HG03196 (cell line): ENCODE data around the gene SCG5.
"Not testable (repeated sequence)": the region's sequence is repeated elsewhere in the genome, so short reads cannot be mapped to it uniquely, and the experiment has no call there.

Source experiments
- ATAC-seq: cut with Tn5 transposase; IDR thresholded peaks from one replicate; pipeline ENCODE4 v1.9.1; 2021; ENCODE audit not compliant: unreplicated experiment

The SCG5 gene

GRCh38 chr15:32641517-32642059, at the start of gene SCG5:
SCG5 (plus strand) TSS chr15:32641710; CDS start chr15:32643593, 1,883 bp downstream.
- no peak for ATAC-seq

GRCh38 chr15:32593151-32593550, 48.4 kb upstream of the SCG5 start, which contains the start of gene GOLGA8N:
GOLGA8N (plus strand) TSS chr15:32593456.
- not testable (repeated sequence) for ATAC-seq

- ATAC-seq: not testable (repeated sequence)
Observed at GRCh38 chr15:32609518-32609917, 32.0 kb upstream of the SCG5 start.

- not testable (repeated sequence) for ATAC-seq
Observed at GRCh38 chr15:32610719-32611118, 30.8 kb upstream of the SCG5 start.

- peak; percentile 28 for ATAC-seq
Observed at GRCh38 chr15:32614712-32615050, 26.8 kb upstream of the SCG5 start.

- ATAC-seq: peak; percentile 69
Observed at GRCh38 chr15:32615051-32615870, 26.2 kb upstream of the SCG5 start, which contains the start of gene ARHGAP11A. ARHGAP11A (plus strand) TSS chr15:32615504; CDS start chr15:32616212, 708 bp downstream.

GRCh38 chr15:32615871-32616426, 25.6 kb upstream of the SCG5 start:
- ATAC-seq: peak; percentile 16

- no peak for ATAC-seq
Observed at GRCh38 chr15:32636410-32636809, 5.1 kb upstream of the SCG5 start.

GRCh38 chr15:32636908-32637567, 4.5 kb upstream of the SCG5 start:
- no peak for ATAC-seq

- ATAC-seq: no peak
Observed at GRCh38 chr15:32637704-32638103, 3.8 kb upstream of the SCG5 start.

GRCh38 chr15:32642667-32643435, 1.3 kb downstream of the SCG5 start:
- no peak for ATAC-seq

- ATAC-seq: no peak
Observed at GRCh38 chr15:32643907-32644445, 2.5 kb downstream of the SCG5 start.

GRCh38 chr15:32646291-32646690, 4.8 kb downstream of the SCG5 start:
- ATAC-seq: no peak

- ATAC-seq: no peak
Observed at GRCh38 chr15:32649342-32649741, 7.8 kb downstream of the SCG5 start.

- ATAC-seq: no peak
Observed at GRCh38 chr15:32651229-32651837, 9.8 kb downstream of the SCG5 start.

- no peak for ATAC-seq
Observed at GRCh38 chr15:32652178-32652577, 10.7 kb downstream of the SCG5 start.

GRCh38 chr15:32656091-32656490, 14.6 kb downstream of the SCG5 start:
- ATAC-seq: no peak

GRCh38 chr15:32656496-32656895, 15.0 kb downstream of the SCG5 start:
- no peak for ATAC-seq

- ATAC-seq: peak; percentile 51
Observed at GRCh38 chr15:32657198-32657883, 15.8 kb downstream of the SCG5 start.

GRCh38 chr15:32657941-32658340, 16.4 kb downstream of the SCG5 start:
- ATAC-seq: no peak
